Keratinocyte (primary cell): ENCODE measurements around the gene CLEC2B.

Source experiments
- CTCF ChIP-seq, 3 experiments: IDR thresholded peaks in 1 of 3; conservative IDR thresholded peaks in 1 of 3; optimal IDR thresholded peaks in 1 of 3; 2 replicates in 2 of 3; 3 replicates in 1 of 3; pipeline versions ENCODE3 to v1.5.1; 2011; ENCODE audit warnings: low read length in 3 of 3, mild to moderate bottlenecking in 3 of 3, moderate library complexity in 2 of 3, control low read depth in 1 of 3, inconsistent platforms in 1 of 3; ENCODE audit not compliant: insufficient read depth in 2 of 3; ENCODE audit errors: extremely low read depth in 1 of 3
- EZH2 ChIP-seq: IDR thresholded peaks from one replicate; pipeline ENCODE4 v1.6.1; 2012; ENCODE audit warnings: inconsistent platforms, mild to moderate bottlenecking, low read length, moderate library complexity

GRCh38 chr12:9907769-9908168, 38.6 kb upstream of the CLEC2B start:
- TF ChIP-seq CTCF (optimal IDR thresholded peaks at IDR 0.05 in 1 of 3, IDR thresholded peaks at IDR 0.05 in 1 of 3, conservative IDR thresholded peaks at IDR 0.05 in 1 of 3; ENCODE audit: extremely low read depth in 1 of 3, insufficient read depth in 2 of 3, low read length in 3 of 3) (no peak), EZH2 (no peak)
